H1 (cell line): ENCODE results near the gene KRT75.

ENCODE experiments used
- ASH2L ChIP-seq: fragments of 200-600, 300-600 bp; sonication (generic); IDR thresholded peaks from one replicate; pipeline ENCODE4 v1.7.1; 2017; ENCODE audit warnings: low read length
- CEBPB ChIP-seq: IDR thresholded peaks from 2 replicates; pipeline ENCODE4 v1.6.1; 2012; ENCODE audit warnings: low read depth, low read length
- TF ChIP-seq, protein P1 (sequence below), 3 experiments: IDR thresholded peaks; 1 replicate in 2 of 3; 2 replicates in 1 of 3; pipeline versions ENCODE4 v1.5.1 to v1.6.1; 2011; ENCODE audit warnings: low read length in 3 of 3, mild to moderate bottlenecking in 3 of 3, inconsistent platforms in 2 of 3, low read depth in 1 of 3, moderate library complexity in 1 of 3; ENCODE audit not compliant: insufficient read depth in 1 of 3; ENCODE audit errors: control extremely low read depth in 1 of 3

DNA sequence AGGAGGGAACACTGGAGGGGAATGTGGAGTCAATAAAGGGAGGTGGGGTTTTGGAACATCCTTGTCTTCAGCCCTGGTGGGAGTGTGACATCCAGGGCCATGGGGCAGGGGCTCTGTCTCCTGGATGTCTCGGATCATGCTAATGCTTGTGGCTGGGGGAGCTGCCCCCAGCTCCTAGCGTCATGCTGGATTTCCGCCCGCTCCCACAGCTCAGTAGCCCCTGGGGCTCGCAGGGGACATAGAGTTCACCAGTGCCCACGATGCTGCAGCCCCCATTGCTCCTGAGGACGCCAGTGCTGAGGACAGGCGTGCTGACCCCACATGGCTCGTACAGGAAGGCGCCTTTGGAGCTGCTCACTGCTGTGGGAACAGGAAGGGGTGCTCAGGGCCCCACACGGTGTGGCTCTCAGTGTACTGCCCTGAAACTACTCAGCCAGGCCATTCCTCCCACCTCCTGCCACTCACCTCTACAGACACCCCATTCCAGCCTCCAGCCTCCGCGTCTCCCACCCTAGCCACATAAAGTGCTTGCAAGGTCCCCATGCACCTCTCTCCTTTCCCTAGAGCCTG lies 39.2 kb downstream of the KRT75 start:
- TF ChIP-seq ASH2L = no peak
- TF ChIP-seq, protein P1, sequence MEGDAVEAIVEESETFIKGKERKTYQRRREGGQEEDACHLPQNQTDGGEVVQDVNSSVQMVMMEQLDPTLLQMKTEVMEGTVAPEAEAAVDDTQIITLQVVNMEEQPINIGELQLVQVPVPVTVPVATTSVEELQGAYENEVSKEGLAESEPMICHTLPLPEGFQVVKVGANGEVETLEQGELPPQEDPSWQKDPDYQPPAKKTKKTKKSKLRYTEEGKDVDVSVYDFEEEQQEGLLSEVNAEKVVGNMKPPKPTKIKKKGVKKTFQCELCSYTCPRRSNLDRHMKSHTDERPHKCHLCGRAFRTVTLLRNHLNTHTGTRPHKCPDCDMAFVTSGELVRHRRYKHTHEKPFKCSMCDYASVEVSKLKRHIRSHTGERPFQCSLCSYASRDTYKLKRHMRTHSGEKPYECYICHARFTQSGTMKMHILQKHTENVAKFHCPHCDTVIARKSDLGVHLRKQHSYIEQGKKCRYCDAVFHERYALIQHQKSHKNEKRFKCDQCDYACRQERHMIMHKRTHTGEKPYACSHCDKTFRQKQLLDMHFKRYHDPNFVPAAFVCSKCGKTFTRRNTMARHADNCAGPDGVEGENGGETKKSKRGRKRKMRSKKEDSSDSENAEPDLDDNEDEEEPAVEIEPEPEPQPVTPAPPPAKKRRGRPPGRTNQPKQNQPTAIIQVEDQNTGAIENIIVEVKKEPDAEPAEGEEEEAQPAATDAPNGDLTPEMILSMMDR (IDR thresholded peaks at IDR 0.05; ENCODE audit: control extremely low read depth in 1 of 3, insufficient read depth in 1 of 3, low read depth in 1 of 3, low read length in 3 of 3) = no peak
- no peak for TF ChIP-seq CEBPB
